BLaER1 (cell line): Measurements from ENCODE around the gene RNF213.
"Not testable (repeated sequence)": the region's sequence is repeated elsewhere in the genome, so short reads cannot be mapped to it uniquely, and the experiment has no call there.

Source experiments
- H3K27ac ChIP-seq: shearing (Covaris generic); formaldehyde crosslinking; 2 replicates; pipeline ENCODE4 v1.8.1; 2022
- H3K27me3 ChIP-seq: shearing (Covaris generic); formaldehyde crosslinking; 2 replicates; pipeline ENCODE4 v1.8.1; 2022
- H3K36me3 ChIP-seq: shearing (Covaris generic); formaldehyde crosslinking; 2 replicates; pipeline ENCODE4 v1.8.1; 2022
- H3K4me1 ChIP-seq: shearing (Covaris generic); formaldehyde crosslinking; 2 replicates; pipeline ENCODE4 v1.8.1; 2022
- H3K4me2 ChIP-seq: shearing (Covaris generic); formaldehyde crosslinking; 2 replicates; pipeline ENCODE4 v1.8.1; 2022
- H3K4me3 ChIP-seq: shearing (Covaris generic); formaldehyde crosslinking; 2 replicates; pipeline ENCODE4 v1.8.1; 2022
- H3K9ac ChIP-seq: shearing (Covaris generic); formaldehyde crosslinking; 2 replicates; pipeline ENCODE4 v1.8.1; 2022
- H3K9me3 ChIP-seq: shearing (Covaris generic); formaldehyde crosslinking; 2 replicates; pipeline ENCODE4 v1.8.1; 2022
- H4K20me1 ChIP-seq: shearing (Covaris generic); formaldehyde crosslinking; 2 replicates; pipeline ENCODE4 v1.8.1; 2022
- Cebpa-rat ChIP-seq: shearing (Covaris generic); IDR thresholded peaks from 2 replicates; pipeline ENCODE4 v1.8.1; 2022

Gene RNF213

GRCh38 chr17:80396157-80397033, 135.7 kb downstream of the RNF213 start:
- Histone ChIP-seq H3K4me1 (peaks cover 54% of the 10 kb centered on the region), H3K9ac (no peak overlapping the region), H3K27me3 (no peaks in the 10 kb centered on the region), H4K20me1 (no peaks in the 10 kb centered on the region), H3K4me2 (no peak overlapping the region), H3K9me3 (peaks cover 7% of the 10 kb centered on the region), H3K36me3 (peaks cover 44% of the 10 kb centered on the region), H3K4me3 (no peak overlapping the region), H3K27ac (peak overlapping the region; percentile 41; the same call in 1 of the 2 replicates)
- no peak for TF ChIP-seq Cebpa-rat

GRCh38 chr17:80397034-80397387, 136.4 kb downstream of the RNF213 start:
- no peaks in the 10 kb centered on the region for H3K27me3 ChIP-seq
- H3K9ac ChIP-seq: no peak overlapping the region
- no peak overlapping the region for H3K4me2 ChIP-seq
- peaks cover 10% of the 10 kb centered on the region for H3K9me3 ChIP-seq
- H3K27ac ChIP-seq: peak overlapping the region; percentile 41; the same call in 1 of the 2 replicates
- H3K36me3 ChIP-seq: peaks cover 38% of the 10 kb centered on the region
- H4K20me1 ChIP-seq: no peaks in the 10 kb centered on the region
- peaks cover 60% of the 10 kb centered on the region for H3K4me1 ChIP-seq
- no peak overlapping the region for H3K4me3 ChIP-seq
- no peak for TF ChIP-seq Cebpa-rat

GRCh38 chr17:80397686-80398085, 137.0 kb downstream of the RNF213 start:
- Histone ChIP-seq H3K9ac (0 out of 2 replicates have a peak overlapping the region, but pooled peaks have one; percentile 6), H3K9me3 (peaks cover 12% of the 10 kb centered on the region), H3K27ac (peak overlapping the region; percentile 58), H4K20me1 (no peaks in the 10 kb centered on the region), H3K4me1 (peaks cover 62% of the 10 kb centered on the region), H3K36me3 (peaks cover 31% of the 10 kb centered on the region), H3K4me2 (peak overlapping the region; percentile 69), H3K4me3 (no peak overlapping the region), H3K27me3 (no peaks in the 10 kb centered on the region)
- no peak for TF ChIP-seq Cebpa-rat

GRCh38 chr17:80401086-80401485, 140.4 kb downstream of the RNF213 start:
- H3K9ac ChIP-seq, H3K36me3 ChIP-seq, H3K27me3 ChIP-seq, H3K4me3 ChIP-seq, H3K4me2 ChIP-seq, H4K20me1 ChIP-seq: not testable (repeated sequence)
- Histone ChIP-seq H3K4me1 (peaks cover 51% of the 10 kb centered on the region), H3K27ac (peak overlapping the region; percentile 85; the same call in 1 of the 2 replicates), H3K9me3 (peaks cover 12% of the 10 kb centered on the region)

GRCh38 chr17:80402102-80402501, 141.4 kb downstream of the RNF213 start:
- H3K4me2 ChIP-seq, H4K20me1 ChIP-seq, H3K9ac ChIP-seq, H3K27me3 ChIP-seq, H3K36me3 ChIP-seq, H3K27ac ChIP-seq, H3K4me3 ChIP-seq: not testable (repeated sequence)
- peaks cover 44% of the 10 kb centered on the region for H3K4me1 ChIP-seq
- H3K9me3 ChIP-seq: peaks cover 12% of the 10 kb centered on the region

GRCh38 chr17:80402959-80403358, 142.3 kb downstream of the RNF213 start:
- H3K27ac ChIP-seq: no peak overlapping the region
- no peak for TF ChIP-seq Cebpa-rat
- H3K9me3 ChIP-seq: peaks cover 12% of the 10 kb centered on the region
- no peak overlapping the region for H3K4me2 ChIP-seq
- no peaks in the 10 kb centered on the region for H4K20me1 ChIP-seq
- H3K9ac ChIP-seq: no peak overlapping the region
- no peak overlapping the region for H3K4me3 ChIP-seq
- H3K27me3 ChIP-seq: no peaks in the 10 kb centered on the region
- no peaks in the 10 kb centered on the region for H3K36me3 ChIP-seq
- H3K4me1 ChIP-seq: peaks cover 37% of the 10 kb centered on the region

- Histone ChIP-seq H3K36me3 (no peaks in the 10 kb centered on the region), H3K4me3 (no peak overlapping the region), H3K9ac (no peak overlapping the region), H3K27ac (no peak overlapping the region), H4K20me1 (no peaks in the 10 kb centered on the region), H3K27me3 (no peaks in the 10 kb centered on the region), H3K9me3 (peaks cover 5% of the 10 kb centered on the region; the same call in 1 of the 2 replicates), H3K4me2 (no peak overlapping the region), H3K4me1 (peaks cover 8% of the 10 kb centered on the region; the same call in 1 of the 2 replicates)
- no peak for TF ChIP-seq Cebpa-rat
Observed at GRCh38 chr17:80406146-80406545, 145.5 kb downstream of the RNF213 start.

- not testable (repeated sequence) for H3K27ac ChIP-seq, H3K4me1 ChIP-seq, H4K20me1 ChIP-seq, H3K4me2 ChIP-seq, H3K9ac ChIP-seq, H3K4me3 ChIP-seq, H3K9me3 ChIP-seq, H3K36me3 ChIP-seq
- peaks cover 14% of the 10 kb centered on the region; the same call in 1 of the 2 replicates for H3K27me3 ChIP-seq
Observed at GRCh38 chr17:80407917-80408316, 147.3 kb downstream of the RNF213 start.

- no peak overlapping the region for H3K4me2 ChIP-seq
- no peaks in the 10 kb centered on the region for H3K9me3 ChIP-seq
- no peak overlapping the region for H3K27ac ChIP-seq
- no peak for TF ChIP-seq Cebpa-rat
- peaks cover 24% of the 10 kb centered on the region for H3K27me3 ChIP-seq
- H4K20me1 ChIP-seq: no peaks in the 10 kb centered on the region
- H3K4me1 ChIP-seq: no peaks in the 10 kb centered on the region; the same call in 1 of the 2 replicates
- no peak overlapping the region for H3K4me3 ChIP-seq
- H3K9ac ChIP-seq: no peak overlapping the region
- H3K36me3 ChIP-seq: no peaks in the 10 kb centered on the region
Observed at GRCh38 chr17:80408872-80409271, 148.2 kb downstream of the RNF213 start.

- Histone ChIP-seq H3K9me3 (no peaks in the 10 kb centered on the region), H4K20me1 (no peaks in the 10 kb centered on the region), H3K4me2 (no peak overlapping the region), H3K4me1 (peaks cover 6% of the 10 kb centered on the region), H3K27ac (no peak overlapping the region), H3K9ac (no peak overlapping the region), H3K27me3 (peaks cover 32% of the 10 kb centered on the region), H3K4me3 (no peak overlapping the region), H3K36me3 (no peaks in the 10 kb centered on the region)
- no peak for TF ChIP-seq Cebpa-rat
Observed at GRCh38 chr17:80409626-80410025, 149.0 kb downstream of the RNF213 start.

- H3K9me3 ChIP-seq, H3K4me3 ChIP-seq, H3K4me2 ChIP-seq, H3K9ac ChIP-seq, H3K36me3 ChIP-seq, H3K4me1 ChIP-seq, H4K20me1 ChIP-seq, H3K27ac ChIP-seq: not testable (repeated sequence)
- peaks cover 40% of the 10 kb centered on the region for H3K27me3 ChIP-seq
Observed at GRCh38 chr17:80410441-80411087, 149.9 kb downstream of the RNF213 start.
